Neural crest cell (in vitro differentiated cells): ENCODE results near the gene EIF3D. TPM values are rescaled to one million over a fixed set of nuclear protein-coding genes. Genes with fewer than 3 reads are reported as not detected.
A peak's percentile ranks its signal among the peaks of the same experiment; 100 is the strongest.

ENCODE experiments used
- DNase-seq: peaks from one replicate; pipeline ENCODE4 v3.0.0; 2021; ENCODE audit warnings: low read depth, mixed read lengths, low spot score
- H3K27ac Mint-ChIP-seq: one replicate; pipeline ENCODE4 v1.8.0; 2021; ENCODE audit warnings: mild to moderate bottlenecking, mixed read lengths; ENCODE audit not compliant: unreplicated experiment
- H3K27me3 Mint-ChIP-seq: 2 replicates; pipeline ENCODE4 v1.8.0; 2021; ENCODE audit warnings: low read depth, mild to moderate bottlenecking, mixed read lengths
- H3K36me3 Mint-ChIP-seq: 2 replicates; pipeline ENCODE4 v1.8.0; 2021; ENCODE audit warnings: low read depth, mild to moderate bottlenecking, mixed read lengths
- H3K4me1 Mint-ChIP-seq: 2 replicates; pipeline ENCODE4 v1.8.0; 2021; ENCODE audit warnings: mixed read lengths
- H3K4me3 Mint-ChIP-seq: one replicate; pipeline ENCODE4 v1.8.0; 2021; ENCODE audit warnings: mild to moderate bottlenecking, mixed read lengths
- H3K9me3 Mint-ChIP-seq: 2 replicates; pipeline ENCODE4 v1.8.0; 2021; ENCODE audit warnings: mixed read lengths
- CTCF ChIP-seq: fragments of 200-600 bp; sonication (generic); conservative IDR thresholded peaks from 2 replicates; pipeline ENCODE4 v1.5.0; 2021; ENCODE audit warnings: antibody characterized with exemption, mild to moderate bottlenecking
- total RNA-seq: library from RNA; stranded (reverse); gene quantifications from 2 replicates; pipeline ENCODE4 v1.2.1, GENCODE V29; 2021

EIF3D gene
- total RNA-seq, 1 donor from 2014 or later: 178 TPM

GRCh38 chr22:36467946-36468345, 61.0 kb downstream of the EIF3D start:
- TF ChIP-seq CTCF: no peak
- Mint-ChIP-seq H3K27me3 (no peaks in the 10 kb centered on the region), H3K9me3 (no peaks in the 10 kb centered on the region), H3K4me1 (peaks cover 4% of the 10 kb centered on the region), H3K27ac (no peak overlapping the region), H3K4me3 (no peak overlapping the region), H3K36me3 (no peaks in the 10 kb centered on the region)
- no peak for DNase-seq

GRCh38 chr22:36467042-36467810, 61.7 kb downstream of the EIF3D start:
- Mint-ChIP-seq H3K27me3 (no peaks in the 10 kb centered on the region), H3K4me3 (no peak overlapping the region), H3K36me3 (no peaks in the 10 kb centered on the region), H3K4me1 (peaks cover 4% of the 10 kb centered on the region), H3K27ac (peak overlapping the region; percentile 43), H3K9me3 (no peaks in the 10 kb centered on the region)
- DNase-seq: no peak
- TF ChIP-seq CTCF: no peak

GRCh38 chr22:36466258-36466657, 62.7 kb downstream of the EIF3D start:
- no peak overlapping the region for H3K4me3 Mint-ChIP-seq
- peaks cover 4% of the 10 kb centered on the region for H3K4me1 Mint-ChIP-seq
- no peak overlapping the region for H3K27ac Mint-ChIP-seq
- no peaks in the 10 kb centered on the region for H3K27me3 Mint-ChIP-seq
- no peaks in the 10 kb centered on the region for H3K36me3 Mint-ChIP-seq
- DNase-seq: no peak
- no peaks in the 10 kb centered on the region for H3K9me3 Mint-ChIP-seq
- TF ChIP-seq CTCF: no peak

- no peaks in the 10 kb centered on the region for H3K27me3 Mint-ChIP-seq
- H3K4me3 Mint-ChIP-seq: no peak overlapping the region
- H3K36me3 Mint-ChIP-seq: no peaks in the 10 kb centered on the region
- no peak overlapping the region for H3K27ac Mint-ChIP-seq
- H3K9me3 Mint-ChIP-seq: no peaks in the 10 kb centered on the region
- peaks cover 4% of the 10 kb centered on the region for H3K4me1 Mint-ChIP-seq
- DNase-seq: no peak
- no peak for TF ChIP-seq CTCF
Observed at GRCh38 chr22:36465232-36466021, 63.5 kb downstream of the EIF3D start.

GRCh38 chr22:36464715-36465231, 64.2 kb downstream of the EIF3D start:
- Mint-ChIP-seq H3K27me3 (no peaks in the 10 kb centered on the region), H3K4me3 (no peak overlapping the region), H3K9me3 (no peaks in the 10 kb centered on the region), H3K27ac (no peak overlapping the region), H3K4me1 (no peaks in the 10 kb centered on the region), H3K36me3 (no peaks in the 10 kb centered on the region)
- no peak for TF ChIP-seq CTCF
- DNase-seq: no peak
